ENCODE measurements around the gene PRKG1. TPM values are rescaled to one million over a fixed set of nuclear protein-coding genes. Genes with fewer than 3 reads are reported as not detected.

Gene PRKG1
- total and polyA plus RNA-seq, 2 experiments from 2014 or later = 18.2 to 21.1 TPM

- H3K79me2 ChIP-seq (replicated peaks; ENCODE audit: insufficient read depth) = no peaks in the 10 kb centered on the region
- H4K20me1 ChIP-seq (replicated peaks; ENCODE audit: insufficient read depth) = no peaks in the 10 kb centered on the region
- no peaks in the 10 kb centered on the region for H3K36me3 Mint-ChIP-seq (ENCODE audit: low read depth)
- no peaks in the 10 kb centered on the region for H3K27me3 Mint-ChIP-seq (ENCODE audit: insufficient read depth, low read depth, poor library complexity)
- peaks cover 9% of the 10 kb centered on the region; the same call in 1 of the 2 replicates for H3K4me1 ChIP-seq (ENCODE audit: insufficient read depth)
- H3K27ac ChIP-seq (ENCODE audit: low read depth) = no peak overlapping the region
- no peak overlapping the region for H2AFZ ChIP-seq
- peaks cover 4% of the 10 kb centered on the region; the same call in 2 of the 3 replicates for H3K4me1 Mint-ChIP-seq
- TF ChIP-seq EZH2 (IDR thresholded peaks at IDR 0.05; ENCODE audit: low read depth, unreplicated experiment) (no peak), JUNB (IDR thresholded peaks at IDR 0.05; ENCODE audit: unreplicated experiment) (no peak), STAT1 (IDR thresholded peaks at IDR 0.05; ENCODE audit: unreplicated experiment) (no peak), EZH2phosphoT487 (IDR thresholded peaks at IDR 0.05; ENCODE audit: unreplicated experiment) (no peak), CTCF (conservative IDR thresholded peaks at IDR 0.05; ENCODE audit: low read depth in 2 of 2) (no peak), CREB1 (CRISPR knock-in tag; IDR thresholded peaks at IDR 0.05; ENCODE audit: low read depth) (no peak)
- TF ChIP-seq, protein P1, sequence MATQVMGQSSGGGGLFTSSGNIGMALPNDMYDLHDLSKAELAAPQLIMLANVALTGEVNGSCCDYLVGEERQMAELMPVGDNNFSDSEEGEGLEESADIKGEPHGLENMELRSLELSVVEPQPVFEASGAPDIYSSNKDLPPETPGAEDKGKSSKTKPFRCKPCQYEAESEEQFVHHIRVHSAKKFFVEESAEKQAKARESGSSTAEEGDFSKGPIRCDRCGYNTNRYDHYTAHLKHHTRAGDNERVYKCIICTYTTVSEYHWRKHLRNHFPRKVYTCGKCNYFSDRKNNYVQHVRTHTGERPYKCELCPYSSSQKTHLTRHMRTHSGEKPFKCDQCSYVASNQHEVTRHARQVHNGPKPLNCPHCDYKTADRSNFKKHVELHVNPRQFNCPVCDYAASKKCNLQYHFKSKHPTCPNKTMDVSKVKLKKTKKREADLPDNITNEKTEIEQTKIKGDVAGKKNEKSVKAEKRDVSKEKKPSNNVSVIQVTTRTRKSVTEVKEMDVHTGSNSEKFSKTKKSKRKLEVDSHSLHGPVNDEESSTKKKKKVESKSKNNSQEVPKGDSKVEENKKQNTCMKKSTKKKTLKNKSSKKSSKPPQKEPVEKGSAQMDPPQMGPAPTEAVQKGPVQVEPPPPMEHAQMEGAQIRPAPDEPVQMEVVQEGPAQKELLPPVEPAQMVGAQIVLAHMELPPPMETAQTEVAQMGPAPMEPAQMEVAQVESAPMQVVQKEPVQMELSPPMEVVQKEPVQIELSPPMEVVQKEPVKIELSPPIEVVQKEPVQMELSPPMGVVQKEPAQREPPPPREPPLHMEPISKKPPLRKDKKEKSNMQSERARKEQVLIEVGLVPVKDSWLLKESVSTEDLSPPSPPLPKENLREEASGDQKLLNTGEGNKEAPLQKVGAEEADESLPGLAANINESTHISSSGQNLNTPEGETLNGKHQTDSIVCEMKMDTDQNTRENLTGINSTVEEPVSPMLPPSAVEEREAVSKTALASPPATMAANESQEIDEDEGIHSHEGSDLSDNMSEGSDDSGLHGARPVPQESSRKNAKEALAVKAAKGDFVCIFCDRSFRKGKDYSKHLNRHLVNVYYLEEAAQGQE (IDR thresholded peaks at IDR 0.05; ENCODE audit: unreplicated experiment) = no peak
- TF ChIP-seq, protein P2, sequence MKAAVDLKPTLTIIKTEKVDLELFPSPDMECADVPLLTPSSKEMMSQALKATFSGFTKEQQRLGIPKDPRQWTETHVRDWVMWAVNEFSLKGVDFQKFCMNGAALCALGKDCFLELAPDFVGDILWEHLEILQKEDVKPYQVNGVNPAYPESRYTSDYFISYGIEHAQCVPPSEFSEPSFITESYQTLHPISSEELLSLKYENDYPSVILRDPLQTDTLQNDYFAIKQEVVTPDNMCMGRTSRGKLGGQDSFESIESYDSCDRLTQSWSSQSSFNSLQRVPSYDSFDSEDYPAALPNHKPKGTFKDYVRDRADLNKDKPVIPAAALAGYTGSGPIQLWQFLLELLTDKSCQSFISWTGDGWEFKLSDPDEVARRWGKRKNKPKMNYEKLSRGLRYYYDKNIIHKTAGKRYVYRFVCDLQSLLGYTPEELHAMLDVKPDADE (IDR thresholded peaks at IDR 0.05) = no peak
- H3K4me3 ChIP-seq = no peak overlapping the region
- no peaks in the 10 kb centered on the region for H3K27me3 ChIP-seq (ENCODE audit: insufficient read depth)
- H3K9me3 Mint-ChIP-seq = no peaks in the 10 kb centered on the region
- no peak for ATAC-seq
- H3K9me2 ChIP-seq (ENCODE audit: insufficient read depth) = no peaks in the 10 kb centered on the region
- H3K36me3 ChIP-seq (ENCODE audit: insufficient read depth) = no peaks in the 10 kb centered on the region
- H3K4me3 Mint-ChIP-seq = no peak overlapping the region
- H3F3A ChIP-seq (replicated peaks; ENCODE audit: low read depth) = no peaks in the 10 kb centered on the region
- no peak overlapping the region for H3K4me2 ChIP-seq
- no peak overlapping the region for H3K27ac Mint-ChIP-seq
- no peak for DNase-seq (ENCODE audit: low spot score)
These were observed 73.5 kb downstream of the PRKG1 start for GRCh38 chr10:51147644-51148399.

Data from GM23338 (cell line).